Peyer's patch (tissue), 4 donors: ENCODE measurements around the gene EML4.

ENCODE experiments used
- CTCF ChIP-seq, 6 experiments: fragments of 450-650 bp in 4 of 6; fragments of 200-600 bp in 2 of 6; sonication (generic) in 1 of 6; IDR thresholded peaks; one replicate each; pipeline ENCODE4 v1.5.1; 2017 to 2019; ENCODE audit warnings: antibody characterized with exemption in 6 of 6, mild to moderate bottlenecking in 3 of 6, moderate library complexity in 1 of 6
- POLR2A ChIP-seq, 2 donors: fragments of 450-650 bp; IDR thresholded peaks; one replicate each; pipeline ENCODE4 v1.5.1; 2017; ENCODE audit warnings: antibody characterized with exemption in 2 of 2, mild to moderate bottlenecking in 2 of 2, moderate library complexity in 2 of 2

GRCh38 chr2:42136782-42137124 lies 32.4 kb upstream of the EML4 start:
- TF ChIP-seq CTCF (IDR thresholded peaks at IDR 0.05), result no peak
- TF ChIP-seq POLR2A (IDR thresholded peaks at IDR 0.05), result no peak
